ENCODE measurements around the gene MYEF2. TPM values are rescaled to one million over a fixed set of nuclear protein-coding genes. Genes with fewer than 3 reads are reported as not detected.

Gene MYEF2
- total RNA-seq: 10 to 100 TPM in 3 of 4 donors, 1 to 10 TPM in 1; 2.6 to 65.3 (median 35.5) TPM

DNA sequence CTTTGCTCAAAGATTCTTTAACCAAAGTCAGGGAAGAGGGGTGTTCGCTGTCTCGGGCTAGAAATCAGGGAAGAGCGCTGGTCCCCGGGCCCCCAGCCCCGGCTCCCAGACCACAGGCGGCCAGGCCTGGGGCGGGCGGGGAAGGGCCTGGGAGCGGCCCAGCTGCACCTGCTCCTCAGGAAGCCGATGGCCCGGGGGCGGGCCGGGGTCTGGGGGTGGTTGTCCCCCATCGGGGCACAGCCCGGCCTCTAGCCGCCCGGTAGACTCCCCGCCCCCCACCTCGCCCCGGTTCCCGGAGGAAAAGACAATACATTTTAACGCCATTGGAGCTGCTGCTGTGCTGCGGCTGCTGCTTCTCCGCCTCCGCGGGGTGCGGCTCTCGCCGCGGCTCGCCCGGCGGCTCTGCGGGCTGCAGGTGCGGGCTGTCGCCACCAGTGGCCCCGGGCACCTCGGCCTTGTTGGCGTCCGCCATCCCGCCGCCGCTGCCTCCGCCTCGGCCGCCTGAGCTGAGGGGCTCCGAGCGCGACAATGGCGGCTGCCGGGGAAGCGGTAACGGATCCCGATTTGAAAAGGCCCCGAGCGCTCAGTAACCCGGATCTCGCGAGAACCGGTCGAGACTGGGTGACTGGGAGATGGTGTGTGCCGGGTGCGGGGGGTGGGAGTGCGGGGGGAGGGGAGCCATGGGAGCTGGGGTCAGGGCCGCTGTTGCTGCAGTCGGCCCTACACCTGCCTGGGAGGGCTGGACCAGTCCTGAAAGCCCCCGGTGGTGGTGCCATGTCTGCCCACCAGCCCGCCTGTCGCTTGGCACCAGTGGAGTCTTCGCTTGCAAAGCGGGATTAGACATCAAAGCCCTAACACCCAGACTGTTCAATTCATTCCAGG, at the start of gene MYEF2:
Gene MYEF2 (minus strand): TSS at position 530 of the 882 bp plus-strand sequence. CDS start 58 bp downstream, at position 472.
- H3K27ac ChIP-seq: peak within 1 kb of the TSS in 1 of 2 donors; percentile 56
- H3K4me1 ChIP-seq: no peaks in the 10 kb centered on the region
- no peaks in the 10 kb centered on the region for H3K27me3 ChIP-seq
- peak; percentile 32 to 36 for DNase-seq
- H3K36me3 ChIP-seq: no peaks in the 10 kb centered on the region
- intact Hi-C loops (cut with DNase I; ENCODE audit: low total_unique reads): no loop called here
- no peaks in the 10 kb centered on the region for H3K9me3 ChIP-seq
- peak within 1 kb of the TSS; percentile 16 to 47 for H3K4me3 ChIP-seq
- no peak for TF ChIP-seq POLR2A (IDR thresholded peaks at IDR 0.05)
- TF ChIP-seq, protein P1, sequence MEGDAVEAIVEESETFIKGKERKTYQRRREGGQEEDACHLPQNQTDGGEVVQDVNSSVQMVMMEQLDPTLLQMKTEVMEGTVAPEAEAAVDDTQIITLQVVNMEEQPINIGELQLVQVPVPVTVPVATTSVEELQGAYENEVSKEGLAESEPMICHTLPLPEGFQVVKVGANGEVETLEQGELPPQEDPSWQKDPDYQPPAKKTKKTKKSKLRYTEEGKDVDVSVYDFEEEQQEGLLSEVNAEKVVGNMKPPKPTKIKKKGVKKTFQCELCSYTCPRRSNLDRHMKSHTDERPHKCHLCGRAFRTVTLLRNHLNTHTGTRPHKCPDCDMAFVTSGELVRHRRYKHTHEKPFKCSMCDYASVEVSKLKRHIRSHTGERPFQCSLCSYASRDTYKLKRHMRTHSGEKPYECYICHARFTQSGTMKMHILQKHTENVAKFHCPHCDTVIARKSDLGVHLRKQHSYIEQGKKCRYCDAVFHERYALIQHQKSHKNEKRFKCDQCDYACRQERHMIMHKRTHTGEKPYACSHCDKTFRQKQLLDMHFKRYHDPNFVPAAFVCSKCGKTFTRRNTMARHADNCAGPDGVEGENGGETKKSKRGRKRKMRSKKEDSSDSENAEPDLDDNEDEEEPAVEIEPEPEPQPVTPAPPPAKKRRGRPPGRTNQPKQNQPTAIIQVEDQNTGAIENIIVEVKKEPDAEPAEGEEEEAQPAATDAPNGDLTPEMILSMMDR (IDR thresholded peaks at IDR 0.05): no peak

GRCh38 chr15:48225771-48226170, 47.7 kb upstream of the MYEF2 start:
- H3K4me1 ChIP-seq: no peaks in the 10 kb centered on the region
- intact Hi-C loops (cut with DNase I; ENCODE audit: low total_unique reads): no loop called here
- H3K4me3 ChIP-seq: no peak overlapping the region
- DNase-seq: no peak
- H3K27me3 ChIP-seq: no peaks in the 10 kb centered on the region
- H3K27ac ChIP-seq: no peak overlapping the region
- no peak for TF ChIP-seq POLR2A (IDR thresholded peaks at IDR 0.05)
- TF ChIP-seq, protein P1 (IDR thresholded peaks at IDR 0.05): no peak
- H3K36me3 ChIP-seq: no peaks in the 10 kb centered on the region
- H3K9me3 ChIP-seq: no peaks in the 10 kb centered on the region

- H3K4me3 ChIP-seq: no peak overlapping the region
- TF ChIP-seq POLR2A (IDR thresholded peaks at IDR 0.05): no peak
- TF ChIP-seq, protein P1 (IDR thresholded peaks at IDR 0.05): no peak
- no peaks in the 10 kb centered on the region for H3K36me3 ChIP-seq
- intact Hi-C loops (cut with DNase I; ENCODE audit: low total_unique reads): no loop called here
- no peaks in the 10 kb centered on the region for H3K4me1 ChIP-seq
- no peaks in the 10 kb centered on the region for H3K9me3 ChIP-seq
- DNase-seq: no peak
- H3K27ac ChIP-seq: no peak overlapping the region
- H3K27me3 ChIP-seq: no peaks in the 10 kb centered on the region
Observed at GRCh38 chr15:48222627-48223026, 44.5 kb upstream of the MYEF2 start.

DNA sequence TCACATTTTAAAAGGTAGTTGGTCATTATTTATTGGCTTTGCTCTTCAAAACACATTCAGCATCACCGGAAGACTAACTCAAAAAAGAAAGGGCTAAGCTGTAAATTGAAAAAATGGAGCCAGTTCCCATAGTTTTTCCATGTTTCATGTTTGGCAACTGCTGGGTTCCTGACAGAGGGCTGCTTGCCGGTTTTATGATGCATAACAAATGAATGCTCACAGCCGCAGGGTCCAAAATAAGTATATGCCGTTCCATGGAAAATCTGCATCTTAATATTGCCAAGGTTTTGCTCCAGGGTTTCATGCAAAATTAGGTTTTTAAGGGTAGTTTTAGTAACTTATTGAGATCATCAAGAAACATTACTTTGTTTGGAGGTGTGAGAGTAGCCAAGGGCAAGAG, 43.8 kb upstream of the MYEF2 start:
- no peak for DNase-seq
- no peak overlapping the region for H3K27ac ChIP-seq
- intact Hi-C loops (cut with DNase I; ENCODE audit: low total_unique reads): no loop called here
- TF ChIP-seq, protein P1 (IDR thresholded peaks at IDR 0.05): no peak
- TF ChIP-seq POLR2A (IDR thresholded peaks at IDR 0.05): no peak
- no peaks in the 10 kb centered on the region for H3K36me3 ChIP-seq
- H3K9me3 ChIP-seq: no peaks in the 10 kb centered on the region
- no peaks in the 10 kb centered on the region for H3K4me1 ChIP-seq
- H3K4me3 ChIP-seq: no peak overlapping the region
- H3K27me3 ChIP-seq: no peaks in the 10 kb centered on the region

DNA sequence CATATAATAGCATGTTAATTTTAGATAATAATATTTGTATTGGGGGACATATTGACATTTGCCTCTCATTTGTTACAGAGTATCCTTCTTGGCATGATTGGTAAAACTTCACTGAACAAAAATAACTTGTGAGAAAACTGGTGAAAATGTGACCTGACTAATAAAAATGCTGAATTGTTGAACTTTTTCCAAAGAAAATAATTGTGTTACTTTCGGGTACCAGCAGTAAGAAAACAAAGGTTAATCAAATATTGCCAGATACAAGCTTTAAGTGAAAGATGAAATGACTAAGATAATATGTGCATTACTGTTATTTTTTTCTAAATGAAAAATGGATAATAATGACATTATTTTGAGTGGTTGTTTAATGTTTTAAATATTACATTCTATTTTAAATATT, 43.2 kb upstream of the MYEF2 start:
- Histone ChIP-seq H3K9me3 (no peaks in the 10 kb centered on the region), H3K27me3 (no peaks in the 10 kb centered on the region), H3K4me3 (no peak overlapping the region), H3K4me1 (no peaks in the 10 kb centered on the region), H3K27ac (no peak overlapping the region), H3K36me3 (no peaks in the 10 kb centered on the region)
- no peak for DNase-seq
- intact Hi-C loops (cut with DNase I; ENCODE audit: low total_unique reads): no loop called here
- TF ChIP-seq, protein P1 (IDR thresholded peaks at IDR 0.05): no peak
- TF ChIP-seq POLR2A (IDR thresholded peaks at IDR 0.05): no peak
